NCI-H2227 (cell line): ENCODE data around the gene NETO2.
"Not testable (repeated sequence)": the region's sequence is repeated elsewhere in the genome, so short reads cannot be mapped to it uniquely, and the experiment has no call there.

Experiments
- DNase-seq: peaks from one replicate; lab custom pipeline; 2025; ENCODE audit not compliant: unreplicated experiment; lab: John Stamatoyannopoulos, UW

The NETO2 gene

GRCh38 chr16:47136099-47136842, 7.5 kb downstream of the NETO2 start:
- no peak for DNase-seq

DNA sequence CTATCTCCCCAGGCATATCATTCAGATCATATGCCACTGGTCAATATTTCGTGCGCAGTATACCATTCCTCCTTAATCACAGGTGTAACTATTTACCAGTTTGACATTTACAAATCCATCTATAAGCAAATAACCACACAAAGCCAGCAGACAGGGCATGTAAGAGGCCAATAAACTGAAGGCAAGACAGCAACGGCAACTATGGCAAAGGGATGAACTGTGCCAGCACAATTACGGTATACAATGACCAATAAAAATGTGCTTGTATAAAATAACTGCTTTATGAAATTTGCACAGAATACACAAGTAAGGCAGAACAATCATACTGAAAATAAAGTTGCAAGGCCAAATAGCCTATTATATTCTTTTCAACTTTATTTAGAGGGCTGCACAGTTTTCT, 9.2 kb downstream of the NETO2 start:
- no peak for DNase-seq

- DNase-seq: no peak
Measured at GRCh38 chr16:47132308-47132707, 11.4 kb downstream of the NETO2 start.

DNA sequence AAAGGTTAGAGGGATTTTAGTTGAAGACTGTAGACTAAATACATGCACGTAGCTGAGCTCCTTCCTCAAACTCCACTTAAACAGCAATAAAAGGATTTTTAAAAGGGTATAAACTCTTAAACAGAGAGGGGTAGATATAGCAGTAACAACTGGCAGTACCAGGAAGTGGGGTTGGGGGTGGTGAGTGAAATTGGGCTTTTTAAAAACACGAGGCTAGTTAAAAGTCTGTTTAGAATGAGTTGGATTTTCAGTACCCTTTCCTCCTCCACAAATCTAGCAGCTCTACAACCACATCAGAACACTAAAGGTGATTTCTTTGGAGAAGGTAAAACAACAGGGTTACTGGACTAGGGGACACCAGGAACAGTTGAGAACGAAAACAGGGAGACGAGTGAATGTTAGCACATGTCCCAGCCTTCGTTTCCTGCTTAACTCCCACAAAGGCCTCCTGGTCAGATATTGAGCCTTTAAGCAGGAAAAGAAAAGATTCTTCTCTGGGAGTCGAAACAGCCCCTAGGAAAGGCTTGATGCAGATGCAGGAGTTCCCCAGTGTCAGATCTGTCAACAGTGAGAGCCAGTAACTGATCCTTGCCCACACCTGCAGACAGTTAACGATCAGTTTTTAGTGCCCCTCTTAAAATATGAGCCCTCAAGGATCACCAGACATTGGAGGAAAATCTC, 13.8 kb downstream of the NETO2 start:
- DNase-seq: no peak

- DNase-seq: no peak
Measured at GRCh38 chr16:47127541-47127940, 16.2 kb downstream of the NETO2 start.

- no peak for DNase-seq
Measured at GRCh38 chr16:47125757-47126156, 18.0 kb downstream of the NETO2 start.

- DNase-seq: no peak
Measured at GRCh38 chr16:47113130-47113529, 30.6 kb downstream of the NETO2 start.

- no peak for DNase-seq
Measured at GRCh38 chr16:47110939-47111338, 32.8 kb downstream of the NETO2 start.

GRCh38 chr16:47109361-47109760, 34.4 kb downstream of the NETO2 start:
- no peak for DNase-seq

GRCh38 chr16:47102921-47103320, 40.8 kb downstream of the NETO2 start:
- DNase-seq: not testable (repeated sequence)

DNA sequence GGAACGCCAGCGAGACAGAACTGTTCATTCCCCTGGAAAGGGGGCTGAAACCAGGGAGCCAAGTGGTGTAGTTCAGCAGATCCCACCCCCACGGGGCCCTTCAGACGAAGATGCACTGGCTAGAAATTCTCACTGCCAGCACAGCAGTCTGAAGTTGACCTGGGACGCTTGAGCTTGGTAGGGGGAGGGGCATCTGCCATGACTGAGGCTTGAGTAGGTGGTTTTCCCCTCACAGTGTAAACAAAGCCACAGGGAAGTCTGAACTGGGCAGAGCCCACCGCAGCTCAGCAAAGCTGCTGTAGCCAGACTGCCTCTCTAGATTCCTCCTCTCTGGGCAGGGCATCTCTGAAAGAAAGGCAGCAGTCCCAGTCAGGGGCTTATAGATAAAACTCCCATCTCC, 46.6 kb downstream of the NETO2 start:
- DNase-seq: not testable (repeated sequence)

- DNase-seq: no peak
Measured at GRCh38 chr16:47096297-47096696, 47.4 kb downstream of the NETO2 start.

DNA sequence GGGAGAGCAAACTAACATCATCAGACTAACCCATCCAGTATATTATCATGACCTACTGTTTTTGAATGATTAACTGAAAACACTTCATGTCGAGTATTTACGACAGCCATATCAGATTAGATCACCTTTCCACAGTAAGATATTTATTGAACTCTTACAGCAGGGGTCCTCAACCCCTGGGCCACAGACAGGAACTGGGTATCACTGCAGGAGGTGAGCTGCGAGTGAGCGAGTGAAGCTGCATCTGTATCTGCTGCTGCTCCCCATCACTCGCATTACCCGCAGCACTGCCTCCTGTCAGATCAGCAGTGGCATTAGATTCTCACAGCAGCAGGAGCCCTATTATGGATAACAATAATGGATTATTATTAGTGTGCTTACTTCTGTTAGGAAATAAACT, 59.5 kb downstream of the NETO2 start:
- no peak for DNase-seq

DNA sequence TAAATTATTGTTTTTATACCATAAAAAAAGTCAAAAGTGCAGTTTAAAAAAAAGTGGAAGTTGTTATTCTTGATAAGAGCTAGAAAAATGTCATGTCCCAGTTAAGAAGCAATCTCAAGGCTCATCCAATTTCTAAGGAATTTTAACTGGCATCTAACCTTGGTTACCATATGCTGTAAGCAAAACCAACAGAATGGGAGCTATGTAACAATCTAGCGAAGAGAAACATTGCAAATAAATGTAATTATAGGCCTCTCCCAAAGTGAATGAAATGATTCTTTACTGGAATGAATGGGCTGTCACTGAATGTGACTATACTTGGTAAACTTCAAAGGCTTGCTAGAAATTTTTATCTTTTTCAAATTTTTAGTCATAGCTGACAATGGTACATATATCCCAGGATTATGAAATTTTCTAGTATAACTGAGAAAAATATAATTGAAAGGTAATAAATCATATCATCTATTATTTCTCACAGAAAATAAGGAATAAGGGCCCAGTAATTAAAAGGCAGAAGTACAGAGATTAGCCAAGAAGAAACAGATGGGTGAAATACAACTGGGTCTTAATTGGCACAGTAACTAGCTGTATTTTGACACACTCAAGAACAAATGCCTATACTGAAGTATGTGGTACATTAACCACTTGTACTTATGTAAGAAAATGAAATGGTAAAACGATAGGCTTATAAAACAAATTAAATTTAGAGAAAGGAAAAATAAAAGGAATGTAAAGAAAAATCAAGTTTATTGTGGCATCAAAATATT, 61.5 kb downstream of the NETO2 start:
- no peak for DNase-seq

GRCh38 chr16:47081115-47081514, 62.6 kb downstream of the NETO2 start:
- DNase-seq: no peak

GRCh38 chr16:47079860-47080259, 63.9 kb downstream of the NETO2 start:
- no peak for DNase-seq

DNA sequence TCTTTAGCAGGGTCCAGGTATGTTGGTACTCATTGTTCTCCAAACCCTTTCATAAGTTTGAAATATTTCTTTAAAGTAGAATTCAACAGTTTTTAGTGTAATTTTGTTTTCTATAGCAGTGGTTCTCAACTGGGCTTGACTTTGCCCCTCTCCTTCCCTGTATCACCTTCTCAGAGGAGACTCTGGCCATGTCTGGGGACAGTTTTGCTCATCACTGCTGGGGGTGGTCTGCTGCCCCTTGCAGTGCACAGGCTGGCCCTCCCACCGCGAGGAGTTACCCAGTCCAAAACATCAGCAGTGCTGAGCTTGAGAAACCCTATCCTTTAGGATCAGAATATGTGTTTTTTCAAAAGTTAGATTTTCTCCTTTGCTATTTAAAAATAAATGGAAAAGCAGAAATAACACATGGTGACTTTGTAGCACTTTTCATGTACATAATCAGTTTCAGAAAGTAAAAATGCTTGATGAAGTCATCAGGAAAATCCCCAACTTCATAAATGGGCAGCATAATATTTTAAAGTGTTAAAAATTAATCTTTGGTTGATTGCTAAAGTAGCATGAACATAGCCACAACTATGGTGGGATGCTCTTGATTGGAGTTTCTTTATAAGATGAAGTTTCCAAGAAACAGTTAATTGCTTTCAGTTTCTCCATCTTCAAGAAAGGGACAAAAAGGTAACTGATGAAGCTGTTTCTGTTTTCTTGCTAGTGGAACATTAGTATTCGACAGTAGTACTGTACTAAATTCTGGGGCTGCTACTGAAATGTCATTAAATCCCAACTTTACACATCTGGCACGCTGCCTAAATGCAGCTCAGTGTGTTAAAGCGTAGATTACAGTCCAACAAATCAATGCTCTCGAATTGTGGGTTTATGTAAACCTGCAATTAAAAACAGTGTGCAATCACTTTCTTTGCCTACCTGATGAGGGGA, 70.3 kb downstream of the NETO2 start:
- peak; percentile 38 for DNase-seq

DNA sequence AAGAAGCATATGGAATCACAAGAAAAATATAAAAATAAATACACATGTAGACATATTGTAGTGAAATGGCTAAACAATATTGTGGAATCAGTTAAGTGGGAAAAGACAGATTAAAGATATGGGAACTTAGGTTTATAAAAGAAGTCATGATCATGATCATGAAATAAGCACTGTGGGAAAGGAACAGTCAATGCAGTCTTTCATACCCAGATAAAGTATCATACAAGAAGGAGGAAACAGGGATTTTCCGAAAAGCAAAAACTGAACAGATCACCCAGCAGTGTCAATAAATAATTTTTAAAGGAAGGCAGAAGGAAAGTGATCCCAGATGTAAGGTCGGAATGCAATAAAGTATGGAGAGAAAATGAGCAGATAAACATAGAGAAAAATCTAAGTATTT, 71.6 kb downstream of the NETO2 start:
- no peak for DNase-seq

GRCh38 chr16:47069841-47070584, 73.7 kb downstream of the NETO2 start:
- no peak for DNase-seq

- DNase-seq: no peak
Measured at GRCh38 chr16:47069313-47069712, 74.4 kb downstream of the NETO2 start.
